ENCODE data around the gene TACC2.

Gene TACC2

GRCh38 chr10:122138831-122139625, 150.1 kb downstream of the TACC2 start:
- H3K4me3 ChIP-seq = no peak overlapping the region
- no peaks in the 10 kb centered on the region for H3K9me3 ChIP-seq (replicated peaks in 1 of 11)
- no peaks in the 10 kb centered on the region for H3K27me3 ChIP-seq
- H3K4me1 ChIP-seq = peaks cover 27 to 56% (median 52%) of the 10 kb centered on the region in 10 experiments
- no peak overlapping the region for H3K4me2 ChIP-seq
- H4K20me1 ChIP-seq = no peaks in the 10 kb centered on the region; a peak in 1 of 22 replicates
- no peak overlapping the region for H3K9ac ChIP-seq
- peak overlapping the region in 4 of 11 experiments; percentile 10 to 87 (median 49); a peak in 9 of 22 replicates for H3K27ac ChIP-seq
- H3K36me3 ChIP-seq = no peaks in the 10 kb centered on the region
- no peak for TF ChIP-seq Cebpa-rat (IDR thresholded peaks at IDR 0.05)

GRCh38 chr10:122139627-122140170, 150.7 kb downstream of the TACC2 start:
- TF ChIP-seq Cebpa-rat (IDR thresholded peaks at IDR 0.05) = no peak
- Histone ChIP-seq H3K9ac (peak overlapping the region in 1 of 11 experiments; percentile 26; a peak in 1 of 22 replicates), H3K9me3 (replicated peaks in 1 of 11) (peaks cover 0 to 2% (median under 1%) of the 10 kb centered on the region in 11 experiments; a peak in 10 of 22 replicates), H3K27me3 (no peaks in the 10 kb centered on the region), H4K20me1 (no peaks in the 10 kb centered on the region; a peak in 1 of 22 replicates), H3K27ac (peak overlapping the region in 4 of 11 experiments; percentile 43 to 87 (median 76); a peak in 6 of 22 replicates), H3K4me1 (peaks cover 27 to 49% (median 46%) of the 10 kb centered on the region in 10 experiments), H3K4me2 (peak overlapping the region in 3 of 11 experiments; percentile 70 to 83 (median 77); a peak in 2 of 22 replicates), H3K4me3 (no peak overlapping the region), H3K36me3 (no peaks in the 10 kb centered on the region)

- Histone ChIP-seq H3K4me1 (peaks cover 27 to 45% (median 41%) of the 10 kb centered on the region in 10 experiments), H3K27me3 (no peaks in the 10 kb centered on the region), H3K36me3 (no peaks in the 10 kb centered on the region), H3K27ac (peak overlapping the region in 9 of 11 experiments; percentile 33 to 87 (median 70); a peak in 17 of 22 replicates), H4K20me1 (no peaks in the 10 kb centered on the region; a peak in 1 of 22 replicates), H3K4me3 (no peak overlapping the region), H3K4me2 (peak overlapping the region; percentile 70 to 89 (median 82)), H3K9ac (peak overlapping the region in 7 of 11 experiments; percentile 28 to 72 (median 53); a peak in 11 of 22 replicates), H3K9me3 (replicated peaks in 1 of 11) (peaks cover 8 to 10% (median 9%) of the 10 kb centered on the region in 11 experiments; a peak in 19 of 22 replicates)
- TF ChIP-seq Cebpa-rat (IDR thresholded peaks at IDR 0.05) = no peak
Measured at GRCh38 chr10:122140461-122140902, 151.5 kb downstream of the TACC2 start.

GRCh38 chr10:122140941-122141623, 152.1 kb downstream of the TACC2 start:
- Histone ChIP-seq H3K4me3 (no peak overlapping the region), H3K27me3 (no peaks in the 10 kb centered on the region), H3K27ac (peak overlapping the region in 9 of 11 experiments; percentile 33 to 87 (median 70); a peak in 17 of 22 replicates), H4K20me1 (no peaks in the 10 kb centered on the region; a peak in 1 of 22 replicates), H3K9me3 (replicated peaks in 1 of 11) (peaks cover 13 to 16% (median 14%) of the 10 kb centered on the region in 11 experiments; a peak in 20 of 22 replicates), H3K36me3 (no peaks in the 10 kb centered on the region), H3K9ac (peak overlapping the region in 9 of 11 experiments; percentile 15 to 75 (median 53); a peak in 14 of 22 replicates), H3K4me1 (peaks cover 27 to 45% (median 40%) of the 10 kb centered on the region in 10 experiments), H3K4me2 (peak overlapping the region; percentile 70 to 89 (median 82))
- peak in 3 of 11 experiments; percentile 14 to 45 (median 27); a peak in 1 of 22 replicates for TF ChIP-seq Cebpa-rat (IDR thresholded peaks at IDR 0.05)

- no peak overlapping the region for H3K4me3 ChIP-seq
- peak overlapping the region; percentile 70 to 89 (median 82) for H3K4me2 ChIP-seq
- H3K36me3 ChIP-seq = no peaks in the 10 kb centered on the region
- TF ChIP-seq Cebpa-rat (IDR thresholded peaks at IDR 0.05) = no peak
- peaks cover 31 to 49% (median 42%) of the 10 kb centered on the region in 10 experiments for H3K4me1 ChIP-seq
- peak overlapping the region in 9 of 11 experiments; percentile 15 to 75 (median 41); a peak in 15 of 22 replicates for H3K9ac ChIP-seq
- H3K9me3 ChIP-seq (replicated peaks in 1 of 11) = peaks cover 13 to 21% (median 15%) of the 10 kb centered on the region in 11 experiments; a peak in 20 of 22 replicates
- H3K27me3 ChIP-seq = no peaks in the 10 kb centered on the region
- H4K20me1 ChIP-seq = no peaks in the 10 kb centered on the region; a peak in 1 of 22 replicates
- peak overlapping the region in 9 of 11 experiments; percentile 33 to 87 (median 70); a peak in 16 of 22 replicates for H3K27ac ChIP-seq
Measured at GRCh38 chr10:122141821-122142640, 153.1 kb downstream of the TACC2 start.

- TF ChIP-seq Cebpa-rat (IDR thresholded peaks at IDR 0.05) = no peak
- no peaks in the 10 kb centered on the region for H4K20me1 ChIP-seq
- H3K9ac ChIP-seq = peak overlapping the region in 8 of 11 experiments; percentile 34 to 75 (median 50); a peak in 12 of 22 replicates
- H3K27me3 ChIP-seq = no peaks in the 10 kb centered on the region
- H3K4me3 ChIP-seq = no peak overlapping the region
- peaks cover 38 to 56% (median 49%) of the 10 kb centered on the region in 10 experiments for H3K4me1 ChIP-seq
- H3K9me3 ChIP-seq (replicated peaks in 1 of 11) = peaks cover 13 to 21% (median 15%) of the 10 kb centered on the region in 11 experiments; a peak in 20 of 22 replicates
- no peaks in the 10 kb centered on the region for H3K36me3 ChIP-seq
- peak overlapping the region in 8 of 11 experiments; percentile 54 to 87 (median 70); a peak in 15 of 22 replicates for H3K27ac ChIP-seq
- peak overlapping the region; percentile 70 to 89 (median 82) for H3K4me2 ChIP-seq
Measured at GRCh38 chr10:122142641-122143237, 153.8 kb downstream of the TACC2 start.

GRCh38 chr10:122143238-122143841, 154.4 kb downstream of the TACC2 start:
- peak overlapping the region in 6 of 11 experiments; percentile 54 to 87 (median 71); a peak in 7 of 22 replicates for H3K27ac ChIP-seq
- peak overlapping the region; percentile 70 to 89 (median 82); a peak in 21 of 22 replicates for H3K4me2 ChIP-seq
- peaks cover 44 to 62% (median 55%) of the 10 kb centered on the region in 10 experiments for H3K4me1 ChIP-seq
- H3K36me3 ChIP-seq = no peaks in the 10 kb centered on the region
- H4K20me1 ChIP-seq = no peaks in the 10 kb centered on the region
- H3K27me3 ChIP-seq = no peaks in the 10 kb centered on the region
- no peak overlapping the region for H3K4me3 ChIP-seq
- peaks cover 13 to 21% (median 15%) of the 10 kb centered on the region in 11 experiments; a peak in 20 of 22 replicates for H3K9me3 ChIP-seq (replicated peaks in 1 of 11)
- peak in 7 of 11 experiments; percentile 44 to 90 (median 63); a peak in 10 of 22 replicates for TF ChIP-seq Cebpa-rat (IDR thresholded peaks at IDR 0.05)
- peak overlapping the region in 3 of 11 experiments; percentile 58 to 75 (median 72); a peak in 3 of 22 replicates for H3K9ac ChIP-seq

Measured in BLaER1 treated with 17β-estradiol and CSF1 and Interleukin-3, amounts not matched to agents 10 nM and 100 nM (cell line).